ENCODE data around the gene CREB5.

Gene CREB5

DNA sequence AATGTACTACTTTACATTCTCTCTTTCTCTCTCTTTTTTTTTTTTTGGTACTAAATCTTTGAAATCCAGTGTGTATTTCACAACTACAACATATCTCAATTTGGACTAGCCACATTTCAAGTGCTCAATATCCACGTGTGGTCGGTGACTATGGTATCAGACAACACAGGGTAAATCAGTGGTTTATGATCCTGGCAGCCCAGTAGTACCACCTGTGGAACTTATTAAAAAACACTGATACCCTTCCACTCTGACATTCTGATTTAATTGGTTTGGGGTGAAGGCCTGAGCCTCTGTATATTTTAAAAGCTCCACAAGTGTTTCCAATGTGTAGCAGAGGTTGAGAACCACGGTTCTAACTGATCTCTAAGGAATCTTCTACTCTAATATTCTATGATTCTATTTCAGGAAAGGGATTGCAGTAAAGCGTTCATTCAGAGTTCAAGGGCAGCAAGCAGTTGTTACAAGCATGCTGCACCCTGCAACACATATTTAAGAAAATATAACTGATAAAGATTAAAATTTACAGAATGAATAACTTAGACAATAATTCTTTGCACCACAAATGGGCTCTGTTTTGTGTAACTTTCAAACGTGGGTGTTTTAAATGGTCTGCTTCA lies 5.1 kb downstream of the CREB5 start:
- peaks cover 3 to 24% of the 10 kb centered on the region in 2 donors for H3K27me3 ChIP-seq (ENCODE audit: control insufficient read depth in 1 of 2, insufficient read depth in 2 of 2, low read length in 2 of 2)
- no peak overlapping the region for H3K9ac ChIP-seq (ENCODE audit: low read depth in 1 of 2, low read length in 2 of 2)
- no peak overlapping the region for H3K27ac ChIP-seq (ENCODE audit: low read depth, low read length)
- no peaks in the 10 kb centered on the region for H3K9me3 ChIP-seq (ENCODE audit: control insufficient read depth in 1 of 2, low read length in 2 of 2)
- H3K4me1 ChIP-seq (ENCODE audit: control insufficient read depth in 1 of 2, insufficient read depth in 2 of 2, low read length in 2 of 2), result no peaks in the 10 kb centered on the region
- H3K36me3 ChIP-seq (ENCODE audit: control insufficient read depth in 1 of 2, insufficient read depth in 2 of 2, low read length in 2 of 2), result no peaks in the 10 kb centered on the region
- H3K4me3 ChIP-seq (ENCODE audit: low read depth in 1 of 2, low read length in 2 of 2), result no peak overlapping the region

GRCh38 chr7:28418311-28418710 lies 6.0 kb downstream of the CREB5 start:
- peaks cover 3 to 17% of the 10 kb centered on the region in 2 donors for H3K27me3 ChIP-seq (ENCODE audit: control insufficient read depth in 1 of 2, insufficient read depth in 2 of 2, low read length in 2 of 2)
- H3K36me3 ChIP-seq (ENCODE audit: control insufficient read depth in 1 of 2, insufficient read depth in 2 of 2, low read length in 2 of 2), result no peaks in the 10 kb centered on the region
- no peak overlapping the region for H3K4me3 ChIP-seq (ENCODE audit: low read depth in 1 of 2, low read length in 2 of 2)
- H3K9ac ChIP-seq (ENCODE audit: low read depth in 1 of 2, low read length in 2 of 2), result no peak overlapping the region
- H3K4me1 ChIP-seq (ENCODE audit: control insufficient read depth in 1 of 2, insufficient read depth in 2 of 2, low read length in 2 of 2), result no peaks in the 10 kb centered on the region
- H3K27ac ChIP-seq (ENCODE audit: low read depth, low read length), result no peak overlapping the region
- H3K9me3 ChIP-seq (ENCODE audit: control insufficient read depth in 1 of 2, low read length in 2 of 2), result no peaks in the 10 kb centered on the region

DNA sequence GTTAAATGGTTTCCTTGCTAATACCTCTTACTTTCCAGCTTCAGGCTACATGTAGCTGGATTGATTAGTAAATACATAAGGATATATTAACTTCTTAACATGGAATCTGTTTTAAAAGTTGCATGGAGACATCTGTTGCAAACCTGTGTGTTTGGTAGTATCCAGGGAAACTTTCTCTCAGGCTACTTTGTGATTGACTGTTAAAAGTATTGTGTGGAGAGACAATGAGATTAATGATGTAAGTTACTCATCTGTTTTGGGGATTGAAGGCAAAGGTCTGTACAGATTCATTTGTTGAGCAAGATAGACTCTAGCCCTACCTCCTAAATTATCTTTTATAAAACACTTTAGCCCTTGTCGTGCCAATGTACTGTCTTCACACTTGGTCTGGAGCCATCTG lies 6.6 kb downstream of the CREB5 start:
- Histone ChIP-seq H3K4me1 (ENCODE audit: control insufficient read depth in 1 of 2, insufficient read depth in 2 of 2, low read length in 2 of 2) (no peaks in the 10 kb centered on the region), H3K9me3 (ENCODE audit: control insufficient read depth in 1 of 2, low read length in 2 of 2) (no peaks in the 10 kb centered on the region), H3K36me3 (ENCODE audit: control insufficient read depth in 1 of 2, insufficient read depth in 2 of 2, low read length in 2 of 2) (no peaks in the 10 kb centered on the region), H3K27ac (ENCODE audit: low read depth, low read length) (no peak overlapping the region), H3K4me3 (ENCODE audit: low read depth in 1 of 2, low read length in 2 of 2) (no peak overlapping the region), H3K27me3 (ENCODE audit: control insufficient read depth in 1 of 2, insufficient read depth in 2 of 2, low read length in 2 of 2) (peaks cover 3 to 11% of the 10 kb centered on the region in 2 donors), H3K9ac (ENCODE audit: low read depth in 1 of 2, low read length in 2 of 2) (no peak overlapping the region)

DNA sequence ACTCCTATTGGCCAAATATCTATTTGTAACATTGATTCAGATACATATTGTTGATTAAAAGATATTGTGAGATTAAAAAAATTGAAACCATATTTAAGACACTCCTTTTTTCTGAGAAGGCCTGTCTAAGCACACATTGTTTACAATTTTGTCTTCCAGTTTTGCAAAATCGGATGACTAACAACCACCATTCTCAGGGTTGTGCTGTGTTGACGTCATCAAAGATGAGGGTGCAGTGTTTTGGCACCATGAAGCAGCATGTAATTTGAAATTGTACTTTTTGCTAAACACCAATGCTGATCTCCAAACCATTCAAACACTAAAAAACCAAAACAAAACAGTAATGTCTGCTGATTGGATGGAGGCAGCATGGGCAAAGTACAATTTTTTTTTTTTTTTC lies 7.4 kb downstream of the CREB5 start:
- no peak overlapping the region for H3K9ac ChIP-seq (ENCODE audit: low read depth in 1 of 2, low read length in 2 of 2)
- H3K4me1 ChIP-seq (ENCODE audit: control insufficient read depth in 1 of 2, insufficient read depth in 2 of 2, low read length in 2 of 2), result no peaks in the 10 kb centered on the region
- H3K27ac ChIP-seq (ENCODE audit: low read depth, low read length), result no peak overlapping the region
- H3K27me3 ChIP-seq (ENCODE audit: control insufficient read depth in 1 of 2, insufficient read depth in 2 of 2, low read length in 2 of 2), result peaks cover 3 to 9% of the 10 kb centered on the region in 2 donors
- H3K36me3 ChIP-seq (ENCODE audit: control insufficient read depth in 1 of 2, insufficient read depth in 2 of 2, low read length in 2 of 2), result no peaks in the 10 kb centered on the region
- no peak overlapping the region for H3K4me3 ChIP-seq (ENCODE audit: low read depth in 1 of 2, low read length in 2 of 2)
- H3K9me3 ChIP-seq (ENCODE audit: control insufficient read depth in 1 of 2, low read length in 2 of 2), result no peaks in the 10 kb centered on the region

DNA sequence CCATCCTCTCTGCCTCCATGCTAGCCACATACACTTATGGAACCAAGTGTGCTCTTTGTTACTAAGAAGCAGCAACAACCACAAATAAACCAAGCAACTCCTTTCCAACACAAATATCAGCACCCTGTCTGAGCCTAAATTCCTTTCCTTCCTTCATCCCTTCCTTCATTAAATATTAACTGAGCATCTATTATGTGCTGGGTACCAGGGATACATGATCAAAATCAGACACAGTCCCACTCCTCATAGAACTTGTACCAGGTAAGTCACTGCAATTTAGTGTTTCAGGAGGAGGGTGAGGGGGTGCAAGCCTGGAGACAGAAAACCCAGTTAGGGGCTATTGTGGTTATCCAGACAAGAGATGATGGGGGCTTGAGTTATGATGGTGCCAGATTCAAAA lies 10.8 kb downstream of the CREB5 start:
- Histone ChIP-seq H3K9ac (ENCODE audit: low read depth in 1 of 2, low read length in 2 of 2) (no peak overlapping the region), H3K27ac (ENCODE audit: low read depth, low read length) (no peak overlapping the region), H3K27me3 (ENCODE audit: control insufficient read depth in 1 of 2, insufficient read depth in 2 of 2, low read length in 2 of 2) (no peaks in the 10 kb centered on the region), H3K36me3 (ENCODE audit: control insufficient read depth in 1 of 2, insufficient read depth in 2 of 2, low read length in 2 of 2) (no peaks in the 10 kb centered on the region), H3K4me3 (ENCODE audit: low read depth in 1 of 2, low read length in 2 of 2) (no peak overlapping the region), H3K9me3 (ENCODE audit: control insufficient read depth in 1 of 2, low read length in 2 of 2) (no peaks in the 10 kb centered on the region), H3K4me1 (ENCODE audit: control insufficient read depth in 1 of 2, insufficient read depth in 2 of 2, low read length in 2 of 2) (no peaks in the 10 kb centered on the region)

- Histone ChIP-seq H3K27ac (ENCODE audit: low read depth, low read length) (no peak overlapping the region), H3K4me3 (ENCODE audit: low read depth in 1 of 2, low read length in 2 of 2) (no peak overlapping the region), H3K36me3 (ENCODE audit: control insufficient read depth in 1 of 2, insufficient read depth in 2 of 2, low read length in 2 of 2) (no peaks in the 10 kb centered on the region), H3K27me3 (ENCODE audit: control insufficient read depth in 1 of 2, insufficient read depth in 2 of 2, low read length in 2 of 2) (no peaks in the 10 kb centered on the region), H3K9ac (ENCODE audit: low read depth in 1 of 2, low read length in 2 of 2) (no peak overlapping the region), H3K9me3 (ENCODE audit: control insufficient read depth in 1 of 2, low read length in 2 of 2) (no peaks in the 10 kb centered on the region), H3K4me1 (ENCODE audit: control insufficient read depth in 1 of 2, insufficient read depth in 2 of 2, low read length in 2 of 2) (no peaks in the 10 kb centered on the region)
Measured at GRCh38 chr7:28423918-28424514, 11.7 kb downstream of the CREB5 start.

DNA sequence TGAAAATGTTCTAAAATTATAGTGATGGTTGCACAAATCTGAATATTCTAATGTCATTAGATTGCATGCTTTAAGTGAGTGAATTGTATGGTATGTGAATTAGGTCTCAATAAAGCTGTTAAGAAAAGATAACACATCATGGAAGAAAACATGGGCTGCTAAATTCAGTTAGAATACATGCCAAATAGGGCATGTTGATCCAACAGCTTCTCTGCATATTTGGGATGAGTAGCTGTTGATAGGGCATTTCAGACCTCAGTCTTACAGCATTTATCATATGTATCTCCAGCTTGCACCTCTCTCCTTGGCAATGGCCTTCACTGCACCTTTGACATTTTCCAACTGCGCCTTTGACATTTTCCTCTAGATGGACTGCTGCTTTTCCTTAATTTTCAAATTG lies 13.2 kb downstream of the CREB5 start:
- H3K9me3 ChIP-seq (ENCODE audit: control insufficient read depth in 1 of 2, low read length in 2 of 2), result no peaks in the 10 kb centered on the region
- no peak overlapping the region for H3K27ac ChIP-seq (ENCODE audit: low read depth, low read length)
- no peaks in the 10 kb centered on the region for H3K27me3 ChIP-seq (ENCODE audit: control insufficient read depth in 1 of 2, insufficient read depth in 2 of 2, low read length in 2 of 2)
- H3K36me3 ChIP-seq (ENCODE audit: control insufficient read depth in 1 of 2, insufficient read depth in 2 of 2, low read length in 2 of 2), result no peaks in the 10 kb centered on the region
- no peak overlapping the region for H3K4me3 ChIP-seq (ENCODE audit: low read depth in 1 of 2, low read length in 2 of 2)
- no peak overlapping the region for H3K9ac ChIP-seq (ENCODE audit: low read depth in 1 of 2, low read length in 2 of 2)
- H3K4me1 ChIP-seq (ENCODE audit: control insufficient read depth in 1 of 2, insufficient read depth in 2 of 2, low read length in 2 of 2), result no peaks in the 10 kb centered on the region

DNA sequence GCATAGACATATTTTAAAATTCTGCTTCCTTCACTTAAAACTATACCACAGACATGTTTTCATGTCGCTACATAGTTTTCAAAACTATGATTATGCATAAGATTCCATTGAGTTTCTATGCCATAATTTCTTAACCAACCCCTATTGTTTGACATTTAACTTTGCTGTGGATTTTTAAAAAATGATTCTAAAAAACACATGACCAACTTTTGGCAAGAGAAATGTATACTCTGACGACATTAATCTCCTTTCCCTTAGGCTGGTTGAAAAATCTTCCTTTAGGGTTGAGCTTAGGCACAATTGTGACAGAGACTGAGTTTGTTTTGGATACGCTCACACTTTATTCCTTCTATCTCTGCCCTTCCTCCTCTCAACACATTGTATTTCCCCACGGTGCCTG lies 14.9 kb downstream of the CREB5 start:
- no peaks in the 10 kb centered on the region for H3K36me3 ChIP-seq (ENCODE audit: control insufficient read depth in 1 of 2, insufficient read depth in 2 of 2, low read length in 2 of 2)
- no peaks in the 10 kb centered on the region for H3K4me1 ChIP-seq (ENCODE audit: control insufficient read depth in 1 of 2, insufficient read depth in 2 of 2, low read length in 2 of 2)
- no peak overlapping the region for H3K9ac ChIP-seq (ENCODE audit: low read depth in 1 of 2, low read length in 2 of 2)
- H3K27ac ChIP-seq (ENCODE audit: low read depth, low read length), result no peak overlapping the region
- no peaks in the 10 kb centered on the region for H3K27me3 ChIP-seq (ENCODE audit: control insufficient read depth in 1 of 2, insufficient read depth in 2 of 2, low read length in 2 of 2)
- no peak overlapping the region for H3K4me3 ChIP-seq (ENCODE audit: low read depth in 1 of 2, low read length in 2 of 2)
- H3K9me3 ChIP-seq (ENCODE audit: control insufficient read depth in 1 of 2, low read length in 2 of 2), result no peaks in the 10 kb centered on the region

DNA sequence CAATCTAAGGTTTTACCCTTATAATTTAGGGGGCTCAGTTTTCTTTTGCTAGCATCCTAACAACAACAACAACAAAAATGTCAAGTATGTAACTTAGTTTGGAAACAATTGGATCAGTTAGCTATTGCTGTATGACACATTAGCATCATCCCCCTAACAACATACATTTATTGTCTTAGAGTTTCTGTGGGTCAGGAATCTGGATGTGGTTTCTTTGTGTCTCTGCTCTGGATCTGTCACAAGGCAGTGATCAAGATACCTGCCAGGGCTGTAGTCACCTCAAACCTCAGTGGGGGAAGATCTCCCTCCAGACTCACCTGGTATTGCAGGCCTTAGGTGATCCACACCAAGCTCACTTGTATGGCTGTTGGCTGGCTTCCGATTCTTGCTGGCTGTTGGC lies 18.3 kb downstream of the CREB5 start:
- Histone ChIP-seq H3K36me3 (ENCODE audit: control insufficient read depth in 1 of 2, insufficient read depth in 2 of 2, low read length in 2 of 2) (no peaks in the 10 kb centered on the region), H3K27ac (ENCODE audit: low read depth, low read length) (no peak overlapping the region), H3K4me1 (ENCODE audit: control insufficient read depth in 1 of 2, insufficient read depth in 2 of 2, low read length in 2 of 2) (no peaks in the 10 kb centered on the region), H3K9ac (ENCODE audit: low read depth in 1 of 2, low read length in 2 of 2) (no peak overlapping the region), H3K9me3 (ENCODE audit: control insufficient read depth in 1 of 2, low read length in 2 of 2) (no peaks in the 10 kb centered on the region), H3K4me3 (ENCODE audit: low read depth in 1 of 2, low read length in 2 of 2) (no peak overlapping the region), H3K27me3 (ENCODE audit: control insufficient read depth in 1 of 2, insufficient read depth in 2 of 2, low read length in 2 of 2) (peaks cover 0 to 6% of the 10 kb centered on the region in 2 donors)

- H3K27me3 ChIP-seq (ENCODE audit: control insufficient read depth in 1 of 2, insufficient read depth in 2 of 2, low read length in 2 of 2), result peaks cover 0 to 6% of the 10 kb centered on the region in 2 donors
Measured at GRCh38 chr7:28432105-28432504, 19.8 kb downstream of the CREB5 start.

More at GRCh38 chr7:28432105-28432504, 19.8 kb downstream of the CREB5 start:
- Histone ChIP-seq H3K9ac (ENCODE audit: low read depth in 1 of 2, low read length in 2 of 2) (no peak overlapping the region), H3K9me3 (ENCODE audit: control insufficient read depth in 1 of 2, low read length in 2 of 2) (no peaks in the 10 kb centered on the region), H3K27ac (ENCODE audit: low read depth, low read length) (no peak overlapping the region), H3K4me3 (ENCODE audit: low read depth in 1 of 2, low read length in 2 of 2) (no peak overlapping the region), H3K4me1 (ENCODE audit: control insufficient read depth in 1 of 2, insufficient read depth in 2 of 2, low read length in 2 of 2) (no peaks in the 10 kb centered on the region), H3K36me3 (ENCODE audit: control insufficient read depth in 1 of 2, insufficient read depth in 2 of 2, low read length in 2 of 2) (no peaks in the 10 kb centered on the region)
